ENCODE results near the gene NFKBIZ. TPM values are rescaled to one million over a fixed set of nuclear protein-coding genes. Genes with fewer than 3 reads are reported as not detected.

NFKBIZ gene
- total RNA-seq, 2 experiments from 2014 or later, result 11.8 to 26.6 TPM

DNA sequence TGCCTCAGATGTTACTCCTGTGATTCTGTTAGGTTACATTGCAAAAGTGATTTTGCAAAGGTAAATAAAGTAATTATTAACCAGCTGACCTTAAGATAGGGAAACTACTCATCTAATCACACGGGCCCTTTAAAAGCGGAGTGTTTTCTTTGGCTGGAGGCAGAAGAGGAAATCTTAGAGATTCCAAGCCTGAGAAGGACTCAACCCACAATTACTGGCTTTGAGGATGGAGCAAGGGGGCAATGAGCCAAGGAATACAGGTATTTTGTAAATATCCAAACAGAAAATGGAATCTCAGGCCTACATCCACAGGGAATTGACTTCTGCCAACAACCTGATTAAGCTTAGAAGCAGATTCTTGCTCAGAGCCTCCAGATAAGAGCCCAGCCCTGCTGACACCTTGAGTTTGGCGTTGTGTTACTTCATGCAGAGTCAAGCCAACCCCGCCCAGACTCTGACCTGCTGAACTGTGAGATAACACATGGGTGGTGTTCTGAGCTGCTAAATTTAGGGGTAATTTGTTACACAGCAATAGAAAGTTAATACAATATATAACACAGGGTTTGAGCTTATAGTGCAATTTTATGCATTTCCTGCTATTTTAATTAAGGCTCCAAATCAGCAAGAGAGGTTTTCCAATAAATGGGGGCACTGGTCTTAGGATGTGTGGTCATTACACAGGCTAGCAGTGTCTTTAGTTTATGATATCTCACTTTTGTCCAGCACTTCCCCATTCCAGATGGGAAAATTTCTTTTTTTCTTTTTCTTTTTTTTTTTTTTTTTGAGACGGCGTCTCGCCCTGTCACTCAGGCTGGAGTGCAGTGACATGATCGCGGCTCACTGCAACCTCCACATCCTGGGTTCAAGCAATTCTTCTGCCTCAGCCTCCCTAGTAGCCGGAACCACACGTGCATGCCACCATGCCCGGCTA lies 19.5 kb downstream of the NFKBIZ start:
- H3K9me3 ChIP-seq (ENCODE audit: low read length), result no peaks in the 10 kb centered on the region
- H2AFZ ChIP-seq (ENCODE audit: low read length), result no peak overlapping the region
- intact Hi-C loops (cut with micrococcal nuclease; ENCODE audit: unreplicated experiment), result no loop called here
- no TSS peak for BruUV-seq (replicated peaks)
- H4K20me1 ChIP-seq (ENCODE audit: insufficient read depth, low read length), result no peaks in the 10 kb centered on the region
- ChIA-PET POLR2A (interaction anchor here (0.6 to 2.7 kb wide), 6 partner anchors 10 to 188 kb away, joined by 3 to 12 read pairs (median 4); no protein-coding TSS in a partner anchor), CTCF (ENCODE audit: unreplicated experiment) (no interaction called here)
- no peak overlapping the region for H3K4me2 ChIP-seq (ENCODE audit: low read length)
- no peak for TF ChIP-seq EZH2phosphoT487 (IDR thresholded peaks at IDR 0.05; ENCODE audit: borderline replicate concordance, low read depth, low read length)
- TF ChIP-seq, protein P1, sequence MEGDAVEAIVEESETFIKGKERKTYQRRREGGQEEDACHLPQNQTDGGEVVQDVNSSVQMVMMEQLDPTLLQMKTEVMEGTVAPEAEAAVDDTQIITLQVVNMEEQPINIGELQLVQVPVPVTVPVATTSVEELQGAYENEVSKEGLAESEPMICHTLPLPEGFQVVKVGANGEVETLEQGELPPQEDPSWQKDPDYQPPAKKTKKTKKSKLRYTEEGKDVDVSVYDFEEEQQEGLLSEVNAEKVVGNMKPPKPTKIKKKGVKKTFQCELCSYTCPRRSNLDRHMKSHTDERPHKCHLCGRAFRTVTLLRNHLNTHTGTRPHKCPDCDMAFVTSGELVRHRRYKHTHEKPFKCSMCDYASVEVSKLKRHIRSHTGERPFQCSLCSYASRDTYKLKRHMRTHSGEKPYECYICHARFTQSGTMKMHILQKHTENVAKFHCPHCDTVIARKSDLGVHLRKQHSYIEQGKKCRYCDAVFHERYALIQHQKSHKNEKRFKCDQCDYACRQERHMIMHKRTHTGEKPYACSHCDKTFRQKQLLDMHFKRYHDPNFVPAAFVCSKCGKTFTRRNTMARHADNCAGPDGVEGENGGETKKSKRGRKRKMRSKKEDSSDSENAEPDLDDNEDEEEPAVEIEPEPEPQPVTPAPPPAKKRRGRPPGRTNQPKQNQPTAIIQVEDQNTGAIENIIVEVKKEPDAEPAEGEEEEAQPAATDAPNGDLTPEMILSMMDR (conservative IDR thresholded peaks at IDR 0.05; ENCODE audit: low read length), result no peak
- DNase-seq (ENCODE audit: low spot score), result no peak
- H3K27ac ChIP-seq (ENCODE audit: low read depth, low read length, poor library complexity, severe bottlenecking), result no peak overlapping the region
- no peaks in the 10 kb centered on the region for H3K79me2 ChIP-seq (ENCODE audit: insufficient read depth, low read depth, low read length)
- no peaks in the 10 kb centered on the region for H3K4me1 ChIP-seq (ENCODE audit: insufficient read depth, low read length, poor library complexity, severe bottlenecking)
- no peaks in the 10 kb centered on the region for H3K36me3 ChIP-seq (ENCODE audit: insufficient read depth, low read length)
- H3K9me2 ChIP-seq (ENCODE audit: insufficient read depth, low read length), result no peaks in the 10 kb centered on the region
- no peak overlapping the region for H3K4me3 ChIP-seq (ENCODE audit: low read depth, low read length, poor library complexity, severe bottlenecking)

DNA sequence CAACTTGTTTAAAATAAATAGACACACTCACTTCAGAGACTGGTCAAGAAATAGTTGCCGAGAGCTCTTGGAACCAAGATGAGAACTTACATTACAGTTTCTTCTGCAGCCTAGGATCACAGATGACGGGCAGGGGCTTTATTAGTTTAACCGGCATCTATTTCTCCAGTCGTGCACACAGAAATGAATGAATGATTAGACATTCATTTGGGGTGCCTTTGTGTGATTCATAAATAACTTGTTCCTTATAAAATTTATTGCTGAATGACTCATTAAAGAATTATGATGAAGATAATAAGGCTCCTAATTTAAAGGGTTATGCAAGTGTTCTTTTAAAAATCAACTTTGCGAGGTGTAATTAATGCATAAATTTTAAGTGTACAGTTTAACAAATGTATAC lies 20.8 kb downstream of the NFKBIZ start:
- Histone ChIP-seq H3K4me2 (ENCODE audit: low read length) (no peak overlapping the region), H3K36me3 (ENCODE audit: insufficient read depth, low read length) (no peaks in the 10 kb centered on the region), H3K79me2 (ENCODE audit: insufficient read depth, low read depth, low read length) (no peaks in the 10 kb centered on the region), H3K9me2 (ENCODE audit: insufficient read depth, low read length) (no peaks in the 10 kb centered on the region), H2AFZ (ENCODE audit: low read length) (no peak overlapping the region), H4K20me1 (ENCODE audit: insufficient read depth, low read length) (no peaks in the 10 kb centered on the region), H3K27ac (ENCODE audit: low read depth, low read length, poor library complexity, severe bottlenecking) (no peak overlapping the region), H3K4me1 (ENCODE audit: insufficient read depth, low read length, poor library complexity, severe bottlenecking) (no peaks in the 10 kb centered on the region), H3K9me3 (ENCODE audit: low read length) (no peaks in the 10 kb centered on the region), H3K4me3 (ENCODE audit: low read depth, low read length, poor library complexity, severe bottlenecking) (no peak overlapping the region)
- ChIA-PET POLR2A (interaction anchor here (0.7 to 0.8 kb wide), 2 partner anchors 29 to 356 kb away, joined by 3 to 5 read pairs; no protein-coding TSS in a partner anchor), CTCF (ENCODE audit: unreplicated experiment) (interaction anchor here (0.7 kb wide), 1 partner anchor 168 kb away, joined by 3 read pairs; no protein-coding TSS in a partner anchor)
- no TSS peak for BruUV-seq (replicated peaks)
- intact Hi-C loops (cut with micrococcal nuclease; ENCODE audit: unreplicated experiment), result no loop called here
- no peak for DNase-seq (ENCODE audit: low spot score)
- no peak for TF ChIP-seq EZH2phosphoT487 (IDR thresholded peaks at IDR 0.05; ENCODE audit: borderline replicate concordance, low read depth, low read length)
- TF ChIP-seq, protein P1 (conservative IDR thresholded peaks at IDR 0.05; ENCODE audit: low read length), result no peak

DNA sequence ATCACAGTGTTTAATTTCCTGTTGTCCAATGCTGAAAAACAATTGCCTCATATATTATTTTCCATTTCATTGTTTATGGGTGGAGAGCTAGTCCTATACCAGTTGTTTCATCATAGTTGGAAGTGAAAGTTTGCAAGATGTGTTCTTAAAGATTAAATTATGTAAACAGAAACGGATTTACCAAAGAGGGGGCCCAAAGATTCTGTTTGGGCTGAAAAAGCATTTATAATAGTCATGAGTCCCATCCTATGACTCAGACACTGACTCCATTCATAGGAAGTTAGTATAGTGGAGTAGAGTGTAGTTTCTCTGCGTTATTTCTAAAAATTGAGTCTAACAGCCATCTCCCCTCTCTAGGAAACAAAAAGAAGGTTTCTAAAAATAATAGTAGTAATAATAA lies 24.3 kb downstream of the NFKBIZ start:
- no peak overlapping the region for H2AFZ ChIP-seq (ENCODE audit: low read length)
- no peak overlapping the region for H3K4me2 ChIP-seq (ENCODE audit: low read length)
- DNase-seq (ENCODE audit: low spot score), result no peak
- CTCF ChIA-PET (ENCODE audit: unreplicated experiment), result no interaction called here
- H3K4me1 ChIP-seq (ENCODE audit: insufficient read depth, low read length, poor library complexity, severe bottlenecking), result no peaks in the 10 kb centered on the region
- no TSS peak for BruUV-seq (replicated peaks)
- H4K20me1 ChIP-seq (ENCODE audit: insufficient read depth, low read length), result no peaks in the 10 kb centered on the region
- intact Hi-C loops (cut with micrococcal nuclease; ENCODE audit: unreplicated experiment), result no loop called here
- no peak overlapping the region for H3K27ac ChIP-seq (ENCODE audit: low read depth, low read length, poor library complexity, severe bottlenecking)
- H3K79me2 ChIP-seq (ENCODE audit: insufficient read depth, low read depth, low read length), result no peaks in the 10 kb centered on the region
- H3K9me2 ChIP-seq (ENCODE audit: insufficient read depth, low read length), result no peaks in the 10 kb centered on the region
- TF ChIP-seq, protein P1 (conservative IDR thresholded peaks at IDR 0.05; ENCODE audit: low read length), result no peak
- TF ChIP-seq EZH2phosphoT487 (IDR thresholded peaks at IDR 0.05; ENCODE audit: borderline replicate concordance, low read depth, low read length), result no peak
- H3K36me3 ChIP-seq (ENCODE audit: insufficient read depth, low read length), result no peaks in the 10 kb centered on the region
- POLR2A ChIA-PET, result no interaction called here
- no peaks in the 10 kb centered on the region for H3K9me3 ChIP-seq (ENCODE audit: low read length)
- no peak overlapping the region for H3K4me3 ChIP-seq (ENCODE audit: low read depth, low read length, poor library complexity, severe bottlenecking)
